ENCODE data around the gene FSCN2.

The FSCN2 gene

GRCh38 chr17:81491761-81492160 lies 36.4 kb upstream of the FSCN2 start:
- no peak for DNase-seq

GRCh38 chr17:81492202-81492601 lies 36.0 kb upstream of the FSCN2 start:
- no peak for DNase-seq

GRCh38 chr17:81492706-81493105 lies 35.5 kb upstream of the FSCN2 start:
- DNase-seq, result no peak

GRCh38 chr17:81493198-81494038 lies 34.8 kb upstream of the FSCN2 start:
- no peak for DNase-seq

DNA sequence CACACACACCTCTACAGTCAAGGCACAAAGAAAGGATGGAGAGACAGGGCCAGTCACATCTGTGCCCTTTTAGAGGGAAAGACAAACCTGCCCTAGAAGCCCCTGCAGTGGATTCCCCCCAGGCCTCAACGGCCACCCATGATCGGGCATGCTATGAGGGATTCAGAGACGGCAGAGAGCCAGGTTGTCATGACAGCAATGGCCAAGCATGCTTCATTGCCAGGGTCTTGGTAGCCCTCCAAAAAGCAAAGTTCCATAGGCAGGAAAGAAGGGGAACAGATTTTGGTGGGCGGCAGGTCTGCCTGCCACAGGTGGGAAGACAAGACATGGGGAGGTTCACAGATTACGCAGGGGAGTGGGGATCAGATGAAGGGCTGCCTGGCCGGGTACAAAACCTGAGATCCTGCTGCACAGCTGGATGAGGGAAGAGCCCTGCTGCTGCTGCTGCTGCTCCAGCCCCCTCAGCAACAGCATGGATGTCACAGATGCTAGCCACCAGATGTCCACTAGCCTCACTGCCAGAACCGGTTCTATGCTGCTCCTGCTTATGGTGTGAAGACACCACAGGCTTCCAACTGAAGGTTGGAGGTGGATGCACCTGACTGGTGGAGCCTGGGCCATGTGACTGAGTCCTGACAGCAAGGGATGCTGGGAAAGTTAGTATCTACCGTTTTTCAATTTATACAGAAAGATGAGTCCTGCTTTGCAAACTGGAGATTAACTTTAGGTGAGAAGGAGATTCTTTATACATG lies 33.4 kb upstream of the FSCN2 start:
- DNase-seq, result no peak

DNA sequence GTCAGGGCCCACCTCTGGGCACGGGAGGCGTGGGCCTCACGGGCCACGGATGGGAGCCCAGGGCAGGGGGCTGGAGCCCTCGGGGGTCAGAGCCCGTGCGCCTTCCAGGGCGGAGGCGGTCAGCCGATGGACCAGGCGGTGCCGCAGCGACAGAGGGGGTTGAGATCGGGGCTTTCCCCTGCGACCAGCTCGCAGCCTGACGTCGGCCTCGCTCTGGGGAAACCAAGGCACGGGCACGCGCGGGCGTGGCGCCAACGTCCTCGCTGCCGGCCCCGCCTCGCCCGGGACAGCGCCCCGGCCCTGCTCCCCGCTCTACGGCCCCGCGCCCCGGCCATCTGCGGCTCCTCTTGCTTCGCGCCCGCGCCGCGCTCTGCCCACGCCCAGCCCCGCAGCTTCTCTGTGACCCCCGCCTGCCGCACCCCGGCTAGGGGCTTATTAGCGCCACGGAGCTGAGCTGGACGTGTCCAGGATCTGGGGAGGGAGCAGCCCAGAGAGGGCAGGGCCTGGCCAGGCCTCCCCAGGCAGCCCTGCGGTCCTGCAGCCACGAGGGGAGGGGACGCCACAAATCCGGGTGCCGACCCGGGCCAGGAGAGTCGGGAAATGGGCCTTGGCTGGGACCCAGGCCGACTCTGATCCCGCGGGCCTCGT lies 29.1 kb upstream of the FSCN2 start:
- no peak for DNase-seq

GRCh38 chr17:81499601-81499970 lies 28.6 kb upstream of the FSCN2 start:
- DNase-seq, result no peak

DNA sequence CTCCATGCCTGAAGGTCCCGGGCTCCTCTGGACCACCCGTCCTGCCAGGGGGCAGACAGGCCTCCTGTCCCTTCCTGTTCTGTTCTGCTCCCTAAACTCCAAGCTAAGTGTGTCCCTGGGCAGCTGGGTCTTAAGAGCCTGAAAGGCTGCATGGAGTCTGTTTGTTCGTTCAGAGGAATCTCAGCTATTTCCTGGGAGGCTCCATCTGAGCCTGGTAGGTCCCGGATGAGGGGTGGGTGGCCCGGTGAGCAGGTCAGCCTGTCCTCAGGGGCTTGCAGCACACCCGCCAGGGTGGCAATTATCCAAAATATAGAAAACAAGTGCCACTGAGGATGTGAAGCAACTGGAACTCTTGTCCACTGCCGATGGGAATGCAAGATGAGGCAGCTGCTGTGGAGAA lies 28.1 kb upstream of the FSCN2 start:
- DNase-seq, result no peak

GRCh38 chr17:81502471-81503017 lies 25.6 kb upstream of the FSCN2 start:
- DNase-seq, result no peak

GRCh38 chr17:81503619-81504018 lies 24.6 kb upstream of the FSCN2 start:
- no peak for DNase-seq

- no peak for DNase-seq
These were observed 19.5 kb upstream of the FSCN2 start for GRCh38 chr17:81508639-81509206.

DNA sequence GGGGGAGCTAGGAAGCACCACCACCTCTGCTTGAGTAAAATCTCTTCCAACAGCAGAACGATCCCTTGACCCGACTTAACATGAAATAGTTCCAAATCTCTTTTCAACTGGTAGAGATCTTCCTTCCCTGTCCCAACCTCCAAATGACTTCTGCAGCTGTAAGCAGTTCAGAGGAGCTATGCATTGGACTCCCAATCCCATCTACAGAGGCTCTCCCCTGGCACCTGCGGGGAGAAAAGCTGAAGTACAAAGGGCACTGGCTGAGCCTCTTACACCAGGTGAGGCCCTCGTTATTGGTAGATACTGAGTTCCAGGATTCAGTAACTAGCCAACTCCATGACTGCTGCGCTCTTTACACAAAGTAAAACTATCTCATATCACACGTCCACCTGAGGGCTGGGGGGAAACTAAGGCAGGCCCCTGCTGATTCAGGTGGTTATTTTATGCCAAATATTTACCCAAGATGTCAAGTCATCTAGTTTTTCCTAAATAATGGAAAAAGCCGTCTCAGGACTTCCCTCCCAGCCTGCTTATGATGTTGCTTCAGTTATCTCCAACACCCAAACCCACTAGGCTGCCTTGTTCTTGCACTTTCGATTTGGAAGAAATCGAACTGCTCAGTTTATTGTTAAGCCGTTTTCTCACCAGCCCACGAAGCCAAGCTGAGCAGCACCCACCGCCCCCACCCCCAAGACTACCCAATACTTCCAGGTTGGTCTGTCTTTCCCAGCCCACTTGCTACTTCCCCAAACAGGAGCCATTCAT lies 18.8 kb upstream of the FSCN2 start:
- DNase-seq, result no peak

GRCh38 chr17:81509972-81510784 lies 18.0 kb upstream of the FSCN2 start:
- DNase-seq, result no peak

- no peak for DNase-seq
These were observed 17.2 kb upstream of the FSCN2 start for GRCh38 chr17:81510785-81511553.

GRCh38 chr17:81511554-81511803 lies 16.7 kb upstream of the FSCN2 start:
- no peak for DNase-seq

GRCh38 chr17:81511804-81512561 lies 16.2 kb upstream of the FSCN2 start:
- DNase-seq, result no peak

GRCh38 chr17:81512562-81513371 lies 15.4 kb upstream of the FSCN2 start, which contains the start of gene ACTG1:
ACTG1 (minus strand) TSS chr17:81512799; CDS start chr17:81512354, 445 bp downstream.
- peak; percentile 87 for DNase-seq

DNA sequence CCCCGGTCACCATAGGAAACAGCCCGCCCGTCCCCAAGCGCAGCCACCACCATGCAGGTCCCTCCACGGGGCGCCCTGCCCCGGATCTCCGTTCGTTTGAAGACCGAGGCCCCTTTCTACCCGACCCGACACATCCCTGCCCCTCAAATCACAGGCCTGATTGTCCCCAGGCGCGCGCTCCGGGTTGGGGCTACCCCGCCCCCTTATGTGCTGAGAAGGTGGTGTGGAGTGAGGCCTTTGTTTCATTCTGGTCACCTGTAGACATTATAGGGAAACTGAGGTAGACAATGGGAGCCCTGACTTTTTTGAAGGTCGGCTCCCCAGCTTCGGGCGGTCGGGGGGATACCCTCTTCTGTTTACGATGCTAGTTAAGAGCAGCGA lies 14.8 kb upstream of the FSCN2 start:
- DNase-seq, result no peak
